Stimulated activated CD4-positive, alpha-beta T cell treated with anti-CD3 and anti-CD28 coated beads, Interleukin-4, amount 100 ng/mL, for 1 hour (primary cell): ENCODE measurements around the gene ALG9.

Experiments used
- DNase-seq: peaks from one replicate; pipeline ENCODE4 v3.0.0-alpha.2; 2020

The ALG9 gene

DNA sequence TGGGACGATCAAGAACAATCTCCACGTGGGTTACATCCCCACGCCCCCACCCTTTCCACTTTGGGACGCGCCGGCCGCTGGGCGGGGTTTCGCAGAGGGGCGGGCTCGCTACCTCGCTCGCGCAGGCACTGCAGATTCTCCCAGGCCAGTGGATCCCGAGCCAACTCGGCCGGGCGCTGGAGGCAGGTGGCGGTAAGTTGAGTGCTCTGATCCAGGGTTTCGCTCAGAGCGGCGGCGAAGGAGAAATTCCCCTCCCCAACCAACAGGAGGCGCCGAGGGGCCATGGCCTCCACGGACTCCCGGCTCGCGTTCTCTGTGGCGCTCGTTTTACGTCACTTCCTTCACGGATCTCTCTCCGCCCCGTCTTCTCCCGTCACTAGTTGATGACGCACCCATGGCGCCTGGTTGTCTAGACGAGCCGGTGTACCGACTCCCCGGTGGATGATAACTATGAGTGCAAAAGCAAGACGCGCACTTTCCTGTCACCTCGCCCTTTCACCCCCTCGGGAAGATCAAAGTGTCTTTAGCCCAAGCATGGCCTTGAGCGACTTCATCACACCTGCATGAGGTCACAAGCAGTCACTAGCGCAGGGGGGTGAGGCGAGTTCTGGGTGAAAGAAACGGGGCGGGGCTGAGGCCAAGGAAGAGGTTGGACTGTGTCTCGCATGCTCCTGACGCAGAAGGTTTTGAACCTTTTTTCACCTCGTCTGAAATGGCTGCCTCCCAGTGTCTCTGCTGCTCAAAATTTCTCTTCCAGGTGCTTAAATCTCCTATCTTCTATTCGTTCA is 7.7 kb upstream of the ALG9 start, which contains the start of the genes CFAP68 and FDXACB1:
CFAP68 (plus strand) TSS at position 693 of the 788 bp plus-strand sequence; CDS start at position 713, 20 bp downstream.
FDXACB1 (minus strand) TSS at position 317 of the 788 bp plus-strand sequence; CDS start at position 284, 33 bp downstream.
- peak; percentile 89 for DNase-seq

DNA sequence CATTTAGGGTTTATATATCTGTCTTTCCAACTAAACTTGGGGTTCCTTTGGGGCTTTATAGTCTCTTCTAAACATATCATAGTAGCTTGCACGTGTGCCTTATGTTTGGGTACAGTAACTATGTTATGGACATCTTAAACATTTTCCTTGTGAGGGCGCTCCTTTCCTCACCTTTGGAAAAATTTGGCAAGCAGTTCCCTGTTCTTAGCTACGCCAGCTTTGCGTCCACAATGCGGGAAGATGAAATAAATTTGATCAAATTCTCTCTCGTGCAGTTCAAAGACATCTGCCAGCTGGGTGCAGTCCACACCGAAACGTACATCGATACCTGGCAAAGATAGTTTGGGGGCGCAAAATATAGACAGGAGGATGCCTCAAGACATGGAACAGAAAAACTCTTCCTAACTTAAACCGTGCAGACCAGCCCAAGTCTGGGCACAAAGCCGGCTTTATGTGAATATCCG is 7.0 kb upstream of the ALG9 start:
- DNase-seq: no peak

DNA sequence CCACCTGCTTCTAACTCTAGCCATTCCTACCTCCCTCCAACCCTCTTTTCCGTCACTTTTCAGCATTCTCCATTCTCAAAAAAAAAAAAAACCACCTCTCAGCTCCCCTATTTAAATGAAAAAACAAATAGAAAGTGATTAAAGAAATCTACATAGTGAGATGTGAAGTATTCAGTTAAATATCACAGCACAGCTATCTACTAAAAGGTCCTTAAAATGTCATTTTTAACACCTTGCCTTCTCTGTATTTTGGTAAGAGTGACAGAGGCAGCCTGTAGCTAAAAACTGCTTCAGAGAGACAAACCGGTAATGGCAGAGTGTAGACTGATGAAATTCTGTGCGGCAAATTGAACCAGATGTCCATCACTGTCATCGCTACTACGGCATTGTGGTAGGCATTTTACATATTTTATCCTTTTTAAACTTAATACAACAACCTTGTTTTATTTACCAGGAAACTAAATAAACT is 346 bp upstream of the ALG9 start:
- DNase-seq: no peak

DNA sequence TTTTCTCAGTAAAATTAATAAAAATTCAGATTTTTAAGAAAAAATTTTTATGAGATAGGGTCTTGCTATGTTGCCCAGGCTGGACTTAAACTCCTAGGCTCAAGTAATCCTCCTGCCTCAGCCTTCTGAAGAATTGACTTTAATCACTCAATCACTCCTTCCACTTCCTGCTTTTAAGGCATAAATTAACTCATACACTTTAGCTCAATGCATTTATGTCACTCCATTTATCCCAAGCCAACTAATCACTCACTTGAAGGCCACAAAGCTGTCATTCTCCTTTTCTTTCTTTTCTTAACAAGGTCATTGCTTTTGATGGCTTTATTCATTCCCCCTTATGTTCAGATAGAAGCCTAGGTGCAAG is 877 bp downstream of the ALG9 start:
- DNase-seq: no peak

DNA sequence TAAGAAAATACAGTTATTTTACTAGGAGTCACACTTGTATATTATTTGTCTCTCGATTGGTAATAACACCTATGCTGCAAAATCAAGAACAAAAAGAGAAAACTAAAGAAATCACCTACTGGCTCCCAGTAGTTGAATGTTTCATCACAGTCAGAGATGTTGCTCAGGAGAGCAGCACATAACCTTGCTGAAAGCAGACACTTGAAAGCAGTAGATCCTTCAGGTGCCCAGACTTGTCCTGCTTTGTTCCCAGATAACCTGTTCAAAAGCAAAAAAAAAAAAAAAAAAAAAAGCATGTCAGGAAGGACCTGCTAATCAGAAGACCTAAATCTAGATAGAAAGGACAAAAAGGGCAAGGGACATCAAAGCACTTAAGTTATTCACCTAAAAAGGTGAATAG is 1.3 kb downstream of the ALG9 start:
- no peak for DNase-seq

DNA sequence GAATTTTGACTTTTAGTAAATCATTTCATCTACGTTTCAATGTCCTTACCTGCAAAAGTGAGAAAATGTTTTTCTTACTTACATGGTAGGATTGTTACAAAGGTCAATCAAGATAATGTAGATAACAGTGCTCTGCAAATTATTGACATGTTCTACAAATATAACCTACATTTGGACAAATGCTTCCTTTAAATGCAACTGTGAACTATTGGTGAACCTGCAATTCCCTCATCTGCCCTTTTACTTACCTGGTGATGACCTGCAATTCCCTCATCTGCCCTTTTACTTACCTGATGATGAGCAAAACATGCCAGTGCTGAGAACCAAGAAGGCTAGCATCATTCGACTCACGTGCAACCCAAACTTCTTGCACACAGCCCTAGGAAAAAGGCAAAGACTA is 11.1 kb downstream of the ALG9 start:
- no peak for DNase-seq

DNA sequence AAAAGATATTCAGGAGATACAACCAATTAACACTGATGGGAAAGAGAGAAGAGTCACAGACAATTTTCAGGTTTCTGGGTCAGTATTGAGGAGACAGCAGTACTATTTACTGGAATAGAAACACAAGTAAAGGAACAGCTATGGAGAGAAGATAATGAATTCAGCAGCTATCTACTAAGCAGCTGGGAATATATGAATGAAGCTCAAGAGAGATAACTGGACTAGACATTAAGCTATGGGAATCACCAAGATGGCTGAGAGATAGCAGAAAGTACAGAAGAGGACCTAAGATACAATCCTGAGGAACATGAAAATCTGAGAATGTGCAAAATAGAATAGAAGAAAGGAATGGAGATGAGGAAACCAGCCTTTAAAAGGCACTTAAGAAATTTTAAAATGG is 15.9 kb downstream of the ALG9 start:
- no peak for DNase-seq

DNA sequence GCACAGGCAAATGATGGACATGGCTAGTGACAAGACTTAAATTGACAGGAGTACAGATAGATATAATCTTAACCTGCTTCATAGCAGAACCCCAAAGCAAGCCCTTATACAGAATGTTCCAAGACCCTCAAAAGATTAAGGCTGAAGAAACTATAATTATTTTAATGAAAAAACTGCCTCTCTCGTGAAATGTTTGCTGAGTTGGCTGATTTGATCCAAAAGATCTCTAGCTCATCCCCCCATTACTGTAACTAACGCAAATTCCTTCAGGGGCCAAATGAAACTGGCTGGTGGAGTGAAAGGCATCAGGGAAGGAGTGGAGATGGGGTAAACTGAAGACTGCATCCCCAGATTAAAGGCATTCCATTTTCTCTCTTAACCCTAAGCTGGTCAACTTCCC is 19.3 kb downstream of the ALG9 start:
- no peak for DNase-seq

DNA sequence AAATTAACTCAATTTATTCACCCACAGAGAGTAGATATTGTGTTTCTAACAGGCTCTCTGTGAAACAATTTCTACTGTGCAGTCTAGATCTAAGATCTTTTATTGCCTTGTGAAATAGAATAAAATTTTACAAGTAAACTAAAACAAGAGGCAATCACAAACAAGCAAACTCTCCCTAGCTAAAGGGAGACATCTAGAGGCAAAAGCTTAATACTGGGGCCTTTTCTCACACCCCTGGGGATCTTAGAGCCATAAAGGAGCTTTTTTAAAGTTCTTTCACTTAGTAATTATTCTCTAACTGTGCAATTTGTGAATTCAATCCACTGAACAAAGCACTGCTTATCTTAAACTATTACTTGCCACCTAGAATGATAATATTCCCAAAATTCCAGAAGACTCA is 19.7 kb downstream of the ALG9 start:
- DNase-seq: no peak

DNA sequence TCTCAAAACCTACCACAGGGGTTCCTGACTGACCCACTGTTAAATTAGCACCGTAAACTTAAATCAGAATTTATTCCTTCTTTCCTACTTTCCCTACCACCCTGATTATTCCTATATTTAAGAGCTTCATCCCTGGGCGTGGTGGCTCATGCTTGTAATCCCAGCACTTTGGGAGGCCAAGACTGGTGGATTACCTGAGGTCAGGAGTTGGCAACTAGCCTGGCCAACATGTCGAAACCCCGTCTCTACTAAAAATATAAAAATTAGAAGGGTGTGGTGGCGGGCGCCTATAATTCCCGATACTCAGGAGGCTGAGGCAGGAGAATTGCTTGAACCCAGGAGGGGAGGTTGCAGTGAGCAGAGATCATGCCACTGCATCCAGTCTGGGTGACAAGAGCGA is 20.3 kb downstream of the ALG9 start:
- no peak for DNase-seq

DNA sequence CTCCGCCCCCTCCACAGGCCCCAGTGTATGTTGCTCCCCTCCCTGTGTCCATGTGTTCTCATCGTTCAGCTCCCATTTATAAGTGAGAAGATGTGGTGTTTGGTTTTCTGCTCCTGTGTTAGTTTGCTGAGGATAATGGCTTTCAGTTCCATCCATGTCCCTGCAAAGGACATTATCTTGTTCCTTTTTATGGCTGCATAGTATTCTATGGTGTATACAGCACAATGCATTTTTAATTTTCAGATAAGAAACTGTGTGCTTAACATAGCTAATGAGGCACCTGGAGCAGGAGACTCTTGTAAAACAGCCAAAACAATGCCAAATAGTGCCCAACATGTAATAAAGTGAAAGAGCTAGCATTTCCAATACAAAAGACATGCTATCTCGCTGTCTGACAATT is 21.8 kb downstream of the ALG9 start:
- DNase-seq: no peak

DNA sequence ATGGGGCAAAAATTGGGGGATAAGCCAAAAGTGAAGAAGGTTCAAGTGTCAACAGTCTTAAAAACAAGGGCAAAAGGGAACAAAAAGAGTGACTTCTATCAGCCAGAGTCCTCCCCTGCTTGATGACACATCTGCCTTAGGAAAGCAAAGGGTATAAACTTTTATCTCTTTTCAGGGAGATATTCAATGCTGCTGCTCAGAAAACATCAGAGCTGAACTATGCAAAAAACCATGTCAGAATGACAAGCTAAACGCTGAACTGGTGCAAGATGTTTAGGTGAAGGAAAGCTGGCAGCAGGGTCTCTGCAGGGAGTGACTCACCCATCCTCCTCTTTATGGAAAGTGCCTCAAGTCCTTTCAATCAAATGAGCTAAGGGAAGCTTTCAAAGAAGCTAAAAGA is 24.7 kb downstream of the ALG9 start:
- no peak for DNase-seq

DNA sequence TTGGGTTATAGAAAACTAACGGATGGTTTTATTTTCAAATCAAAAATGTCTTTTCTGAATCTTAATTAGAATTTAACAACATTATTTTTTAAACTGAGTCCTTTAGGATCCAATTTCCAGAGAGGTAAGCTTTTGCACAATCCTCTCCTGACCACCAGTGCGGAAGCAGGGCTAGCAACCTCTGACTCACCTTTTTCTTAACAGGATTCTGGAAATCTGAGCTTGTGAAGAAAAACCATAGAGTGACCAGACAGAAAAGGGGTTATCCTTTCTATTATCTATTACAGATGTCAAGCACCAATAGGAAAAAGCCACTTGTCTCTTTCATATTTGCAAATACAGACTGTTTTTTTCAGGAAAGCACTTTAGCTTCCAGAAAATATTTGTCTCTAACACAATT is 25.3 kb downstream of the ALG9 start:
- no peak for DNase-seq

DNA sequence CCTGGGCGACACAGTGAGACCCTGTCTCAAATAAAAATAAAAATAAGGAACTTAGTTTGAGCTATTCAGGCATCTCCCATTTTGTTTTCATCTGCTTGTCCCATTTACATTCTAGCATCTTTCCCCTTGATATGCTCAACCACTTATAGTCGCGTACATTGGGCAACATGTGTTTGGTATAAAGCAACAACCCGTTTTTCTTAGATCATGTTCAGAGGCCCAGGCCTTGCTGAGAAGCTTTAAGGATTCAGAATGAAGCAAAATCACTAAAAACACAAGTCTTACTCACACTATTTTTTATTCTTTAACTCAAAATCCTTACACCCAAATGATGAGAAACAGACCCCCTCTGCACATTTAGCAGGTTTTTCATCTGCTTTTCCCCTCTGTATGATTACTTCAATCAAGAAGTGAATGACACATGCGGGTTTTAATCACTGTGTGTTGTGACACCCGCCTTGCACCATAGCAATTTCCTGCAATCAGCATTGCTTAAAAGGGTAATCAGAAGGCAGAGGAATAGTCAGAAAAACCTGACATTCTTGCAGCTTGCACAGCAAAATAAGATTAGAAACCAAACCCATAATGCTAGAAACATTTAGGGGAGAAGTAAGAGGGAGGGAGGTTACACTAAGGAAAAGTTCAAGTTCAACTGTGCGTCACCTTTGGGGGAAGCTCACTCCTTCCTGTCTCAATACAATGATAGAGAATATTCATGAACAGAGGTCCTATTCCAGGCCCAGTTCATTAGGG is 25.9 kb downstream of the ALG9 start:
- no peak for DNase-seq

DNA sequence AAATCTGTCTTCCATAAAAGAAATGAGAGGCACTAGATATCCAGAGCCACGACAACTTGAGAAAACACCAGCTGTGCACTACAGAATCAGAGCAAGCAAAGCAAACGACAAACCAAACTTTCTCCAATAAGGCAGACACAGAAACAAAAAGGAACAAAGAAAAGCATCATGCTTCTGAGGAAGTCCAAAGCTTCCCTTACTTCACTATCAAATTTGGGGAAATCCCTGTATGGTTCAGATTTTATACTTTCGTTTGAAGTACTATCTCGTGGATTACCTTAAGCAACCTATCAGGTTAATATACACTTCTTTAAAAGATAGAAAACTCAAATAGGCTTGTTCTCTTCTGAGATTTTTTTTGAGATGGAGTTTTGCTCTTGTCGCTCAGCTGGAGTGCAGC is 27.7 kb downstream of the ALG9 start:
- DNase-seq: no peak

DNA sequence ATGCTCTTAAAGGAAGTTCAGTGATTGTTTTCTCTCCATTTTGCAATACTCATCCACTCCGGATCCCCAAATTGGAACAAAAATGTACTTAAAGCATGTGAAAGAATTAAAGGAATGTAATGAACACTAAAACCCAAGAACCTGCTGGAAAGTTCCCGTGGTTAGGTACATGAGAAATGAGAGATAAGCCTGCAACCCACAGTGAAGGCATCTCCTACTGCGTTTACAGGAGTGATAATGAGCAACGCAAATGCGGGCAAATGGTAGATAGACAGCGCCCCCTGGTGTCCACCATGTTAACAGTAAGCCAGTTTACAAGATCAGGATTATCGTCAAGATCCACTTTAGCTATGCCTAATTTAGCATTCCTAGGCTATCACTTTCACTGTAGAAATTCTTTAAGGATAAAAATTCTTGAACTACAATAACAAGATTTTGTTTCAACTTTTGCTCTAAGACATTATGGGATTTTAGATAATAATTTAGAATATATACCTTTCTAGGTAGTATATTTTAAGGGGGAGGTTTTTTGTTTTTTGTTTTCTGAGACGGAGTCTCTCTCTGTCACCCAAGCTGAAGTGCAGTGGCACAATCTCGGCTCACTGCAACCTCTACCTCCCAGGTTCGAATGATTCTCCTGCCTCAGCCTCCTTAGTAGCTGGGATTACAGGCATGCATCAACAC is 29.9 kb downstream of the ALG9 start:
- DNase-seq: peak; percentile 86

DNA sequence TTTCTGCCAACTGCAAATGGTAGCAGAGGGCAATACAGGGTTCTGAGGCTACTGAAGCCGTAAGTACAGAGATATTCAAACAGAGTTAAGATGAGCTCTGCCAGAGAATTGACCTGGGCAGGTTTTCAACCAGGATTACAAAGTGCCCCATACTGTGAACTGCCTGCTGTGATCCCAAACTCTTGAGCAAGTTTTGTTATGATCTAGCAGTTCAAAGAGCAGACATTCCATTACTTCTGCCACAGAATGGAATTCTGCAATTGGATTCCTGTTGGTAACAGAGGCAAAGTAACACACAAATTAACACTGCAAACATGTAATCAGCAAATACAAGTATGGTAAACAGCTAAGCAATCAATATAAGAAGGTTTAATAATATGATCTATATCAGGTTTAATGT is 31.2 kb downstream of the ALG9 start:
- no peak for DNase-seq

DNA sequence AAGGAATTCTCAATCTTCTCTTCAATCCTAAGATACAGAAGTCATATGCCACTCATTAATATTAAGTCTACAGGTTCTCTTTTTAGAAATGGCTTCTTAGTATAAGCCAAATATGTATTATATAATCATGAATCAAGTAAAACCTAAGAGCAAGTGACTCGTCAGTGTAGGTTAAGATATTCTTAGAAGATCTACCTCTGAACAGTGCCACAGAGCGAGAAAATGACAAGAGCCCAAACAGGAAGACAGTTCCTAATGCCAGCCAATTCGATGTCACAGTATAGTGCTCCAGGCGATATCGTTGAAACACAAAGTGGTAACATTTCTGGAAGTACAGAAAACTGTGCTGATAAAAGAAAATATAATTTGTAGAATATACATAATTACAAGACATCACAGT is 33.3 kb downstream of the ALG9 start:
- DNase-seq: no peak

DNA sequence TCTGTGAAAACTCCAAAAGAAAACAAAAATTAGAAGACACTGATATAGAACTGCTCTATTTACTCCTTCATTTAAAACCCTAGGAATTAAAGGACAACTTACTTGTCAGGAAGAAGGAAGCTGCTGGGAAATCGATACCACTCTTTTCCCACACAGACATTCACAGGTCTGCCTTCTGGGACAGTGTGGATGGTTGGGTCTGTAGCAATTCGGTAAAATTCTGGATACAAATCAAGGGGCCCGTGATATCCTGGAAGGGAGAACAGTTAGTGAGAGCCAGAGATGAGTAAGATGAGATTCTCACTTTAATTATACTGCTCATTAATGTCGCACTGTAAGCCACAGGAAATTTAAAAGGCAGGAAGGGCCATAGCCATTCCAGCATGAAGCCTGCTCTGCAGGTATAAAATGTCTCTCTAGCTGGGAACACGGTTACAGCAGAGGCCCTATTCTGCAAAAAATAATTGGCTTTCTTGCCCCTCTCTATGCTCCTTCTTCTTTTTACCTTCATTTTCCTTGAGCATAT is 34.0 kb downstream of the ALG9 start:
- no peak for DNase-seq

DNA sequence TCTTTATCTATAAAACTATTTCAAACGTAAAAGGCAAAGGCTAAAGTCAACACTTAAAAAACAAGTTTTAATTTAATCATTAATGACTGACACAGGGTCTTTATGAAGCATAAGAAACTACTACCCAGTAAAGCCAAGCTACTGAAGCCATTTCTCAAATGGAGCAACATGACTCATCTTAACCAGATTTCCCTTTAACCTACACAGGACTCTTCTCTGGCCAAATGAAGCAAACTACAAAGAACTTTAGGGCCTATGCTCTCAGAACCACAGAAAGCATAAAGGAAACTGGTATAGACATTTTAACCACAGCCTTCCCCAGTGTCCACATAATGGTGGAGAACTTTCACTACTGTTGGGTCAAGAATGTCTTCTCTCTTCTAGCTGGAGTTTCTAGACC is 34.7 kb downstream of the ALG9 start:
- no peak for DNase-seq

DNA sequence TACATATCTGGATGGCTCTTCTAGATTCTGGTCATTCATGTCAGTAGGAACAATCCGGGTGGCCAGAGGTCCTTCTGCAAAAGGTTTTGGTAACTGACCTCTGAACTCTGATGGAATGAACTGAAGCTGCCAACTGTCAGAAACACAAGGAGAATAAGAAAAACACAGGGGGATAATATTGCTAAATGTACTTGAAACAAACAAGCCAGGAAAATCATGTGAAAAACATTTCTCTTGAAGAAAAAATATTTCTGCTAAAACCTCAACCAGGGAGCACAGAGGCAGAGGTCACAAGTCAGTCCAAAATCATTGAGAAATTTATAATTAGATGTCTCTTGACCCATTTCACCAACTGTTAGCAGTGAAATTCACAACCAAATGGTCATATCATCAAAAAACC is 35.2 kb downstream of the ALG9 start:
- DNase-seq: no peak

DNA sequence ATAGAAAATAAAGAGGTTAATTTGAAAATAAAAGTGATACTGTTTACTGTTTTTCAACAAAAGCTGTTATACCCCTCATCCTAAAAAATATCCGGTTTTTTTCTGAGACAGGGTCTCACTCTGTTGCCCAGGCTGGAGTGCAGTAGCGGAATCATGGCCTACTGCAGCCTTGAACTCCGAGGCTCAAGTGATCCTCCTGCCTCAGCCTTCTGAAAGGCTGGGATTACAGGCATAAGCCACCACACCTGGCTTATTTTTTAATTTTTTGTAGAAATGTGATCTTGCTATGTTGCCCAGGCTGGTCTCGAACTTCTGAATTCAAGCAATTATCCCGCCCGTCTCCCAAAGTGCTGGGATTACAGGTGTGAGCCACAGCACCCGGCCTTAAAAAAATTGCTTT is 35.7 kb downstream of the ALG9 start:
- no peak for DNase-seq

DNA sequence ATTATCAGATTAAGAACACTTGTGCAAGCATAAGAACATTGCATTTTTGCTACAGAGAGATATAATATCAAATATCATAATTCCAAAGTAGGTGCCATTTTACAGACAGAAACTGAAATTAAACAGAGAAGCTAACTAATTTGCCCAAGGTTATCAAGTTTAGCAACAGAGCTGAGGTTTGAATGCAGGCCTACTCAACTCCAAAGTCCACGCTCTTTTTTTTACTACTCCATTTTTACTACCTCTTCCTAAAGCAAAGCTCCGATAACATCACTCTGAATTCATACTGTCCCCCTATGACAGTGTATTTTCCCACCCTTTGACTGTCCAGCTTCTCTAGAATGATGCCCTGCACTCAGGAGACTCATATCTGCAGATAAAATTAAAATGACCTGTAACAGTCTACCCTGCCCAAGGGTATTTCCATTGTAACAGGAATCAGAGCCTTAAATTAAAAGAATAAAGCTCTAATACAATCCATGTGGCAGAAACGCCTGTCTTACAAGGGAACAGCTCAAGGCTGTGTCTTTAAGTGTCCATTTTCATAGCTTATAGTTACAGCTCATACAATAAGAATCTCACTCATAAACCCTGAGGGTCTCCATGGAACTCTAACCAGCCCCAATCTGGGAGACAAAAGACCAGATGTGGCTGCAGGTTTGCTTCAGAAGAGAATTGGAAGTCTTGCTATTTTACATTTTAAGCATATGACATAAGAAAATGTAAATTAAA is 36.8 kb downstream of the ALG9 start:
- no peak for DNase-seq
